ENCODE data around the gene CYP21A2.
"Not testable (repeated sequence)": the region's sequence is repeated elsewhere in the genome, so short reads cannot be mapped to it uniquely, and the experiment has no call there.

DNA sequence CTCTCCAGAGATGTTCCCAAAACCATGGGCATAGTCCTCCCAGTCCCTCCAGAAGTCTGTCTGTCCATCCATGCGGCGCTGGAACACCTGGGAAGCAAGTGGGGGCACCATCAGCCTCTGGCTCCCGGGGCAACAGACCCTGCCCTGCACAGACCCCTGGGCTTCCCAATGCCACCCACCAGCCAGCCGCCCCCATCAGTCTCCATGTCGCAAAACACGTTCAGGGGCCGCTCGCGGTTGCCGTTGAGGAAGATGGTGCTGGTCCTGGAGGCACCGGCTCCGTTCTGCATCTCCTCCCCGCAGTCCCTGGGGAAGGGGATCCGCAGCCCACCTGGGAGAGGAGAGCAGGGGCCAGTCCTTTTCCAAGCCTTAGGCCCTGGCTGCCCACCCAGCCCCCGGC is 4.1 kb downstream of the CYP21A2 start:
- TF ChIP-seq, protein P1, sequence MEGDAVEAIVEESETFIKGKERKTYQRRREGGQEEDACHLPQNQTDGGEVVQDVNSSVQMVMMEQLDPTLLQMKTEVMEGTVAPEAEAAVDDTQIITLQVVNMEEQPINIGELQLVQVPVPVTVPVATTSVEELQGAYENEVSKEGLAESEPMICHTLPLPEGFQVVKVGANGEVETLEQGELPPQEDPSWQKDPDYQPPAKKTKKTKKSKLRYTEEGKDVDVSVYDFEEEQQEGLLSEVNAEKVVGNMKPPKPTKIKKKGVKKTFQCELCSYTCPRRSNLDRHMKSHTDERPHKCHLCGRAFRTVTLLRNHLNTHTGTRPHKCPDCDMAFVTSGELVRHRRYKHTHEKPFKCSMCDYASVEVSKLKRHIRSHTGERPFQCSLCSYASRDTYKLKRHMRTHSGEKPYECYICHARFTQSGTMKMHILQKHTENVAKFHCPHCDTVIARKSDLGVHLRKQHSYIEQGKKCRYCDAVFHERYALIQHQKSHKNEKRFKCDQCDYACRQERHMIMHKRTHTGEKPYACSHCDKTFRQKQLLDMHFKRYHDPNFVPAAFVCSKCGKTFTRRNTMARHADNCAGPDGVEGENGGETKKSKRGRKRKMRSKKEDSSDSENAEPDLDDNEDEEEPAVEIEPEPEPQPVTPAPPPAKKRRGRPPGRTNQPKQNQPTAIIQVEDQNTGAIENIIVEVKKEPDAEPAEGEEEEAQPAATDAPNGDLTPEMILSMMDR (IDR thresholded peaks at IDR 0.05), result not testable (repeated sequence)
- TF ChIP-seq EZH2phosphoT487 (IDR thresholded peaks at IDR 0.05), result not testable (repeated sequence)

Measured in neural progenitor cell (in vitro differentiated cells).